Breast epithelium (tissue), 3 donors: ENCODE measurements around the gene URB1.

Source experiments
- CTCF ChIP-seq, 3 donors: fragments of 450-650 bp; IDR thresholded peaks; one replicate each; pipeline ENCODE4 v1.5.1; 2016 to 2017; ENCODE audit warnings: antibody characterized with exemption in 3 of 3, mild to moderate bottlenecking in 3 of 3, moderate library complexity in 3 of 3
- POLR2A ChIP-seq: fragments of 450-650 bp; IDR thresholded peaks from one replicate; pipeline ENCODE4 v1.6.1; 2016; ENCODE audit warnings: antibody characterized with exemption, mild to moderate bottlenecking, moderate library complexity
- POLR2AphosphoS5 ChIP-seq, 3 donors: sonication (generic); formaldehyde crosslinking; IDR thresholded peaks; one replicate each; pipeline ENCODE4 v1.6.1; 2017; ENCODE audit warnings: antibody characterized with exemption in 3 of 3

GRCh38 chr21:32370998-32371766 lies 21.6 kb downstream of the URB1 start:
- no peak for TF ChIP-seq POLR2A
- TF ChIP-seq CTCF (IDR thresholded peaks at IDR 0.05), result no peak
- TF ChIP-seq POLR2AphosphoS5 (IDR thresholded peaks at IDR 0.05), result no peak
